Fibroblast of lung (primary cell): Measurements from ENCODE around the gene UTS2R. TPM values are rescaled to one million over a fixed set of nuclear protein-coding genes. Genes with fewer than 3 reads are reported as not detected.
"Not testable (repeated sequence)": the region's sequence is repeated elsewhere in the genome, so short reads cannot be mapped to it uniquely, and the experiment has no call there.

Experiments used
- DNase-seq, 2 donors: peaks; one replicate each; pipeline versions ENCODE4 v3.0.0 to v3.0.0-alpha.2; 2010; ENCODE audit warnings: low read depth in 2 of 2
- H2AFZ ChIP-seq: 2 replicates; pipeline ENCODE4 v1.5.1; 2012; ENCODE audit warnings: low read length, control low read depth, inconsistent platforms
- H3K27ac ChIP-seq: 2 replicates; pipeline ENCODE4 v1.5.1; 2011; ENCODE audit warnings: low read length, control low read depth; ENCODE audit not compliant: insufficient read depth
- H3K27me3 ChIP-seq: 2 replicates; pipeline ENCODE4 v1.5.1; 2011; ENCODE audit warnings: mild to moderate bottlenecking, low read length; ENCODE audit not compliant: control insufficient read depth, insufficient read depth
- H3K36me3 ChIP-seq: 2 replicates; pipeline ENCODE4 v1.5.1; 2011; ENCODE audit warnings: low read length; ENCODE audit not compliant: control insufficient read depth, insufficient read depth
- H3K4me1 ChIP-seq: 2 replicates; pipeline ENCODE4 v1.5.1; 2011; ENCODE audit warnings: low read length; ENCODE audit not compliant: control insufficient read depth, insufficient read depth; ENCODE audit errors: extremely low read depth
- H3K4me2 ChIP-seq: 2 replicates; pipeline ENCODE4 v1.5.1; 2011; ENCODE audit warnings: low read length, control low read depth; ENCODE audit not compliant: insufficient read depth; ENCODE audit errors: extremely low read depth
- H3K4me3 ChIP-seq, 4 experiments: fragments of 200-600 bp in 1 of 4; sonication (generic) in 1 of 4; replicated peaks in 1 of 4; 2 replicates each; pipeline ENCODE4 v1.5.1; 2011 to 2016; ENCODE audit warnings: low read length in 4 of 4, low read depth in 3 of 4, mild to moderate bottlenecking in 3 of 4, control low read depth in 2 of 4, inconsistent platforms in 1 of 4, mixed read lengths in 1 of 4; ENCODE audit not compliant: insufficient read depth in 1 of 4; ENCODE audit errors: control extremely low read depth in 1 of 4
- H3K79me2 ChIP-seq: 2 replicates; pipeline ENCODE4 v1.5.1; 2012; ENCODE audit warnings: mild to moderate bottlenecking, low read length, inconsistent platforms; ENCODE audit not compliant: control insufficient read depth, insufficient read depth
- H3K9ac ChIP-seq: 2 replicates; pipeline ENCODE4 v1.5.1; 2011; ENCODE audit warnings: mild to moderate bottlenecking, low read length, control low read depth; ENCODE audit not compliant: insufficient read depth
- H3K9me3 ChIP-seq: 2 replicates; pipeline ENCODE4 v1.5.1; 2012; ENCODE audit warnings: low read depth, low read length; ENCODE audit not compliant: control insufficient read depth, insufficient read depth
- H4K20me1 ChIP-seq: 2 replicates; pipeline ENCODE4 v1.5.1; 2011; ENCODE audit warnings: low read length; ENCODE audit not compliant: control insufficient read depth, insufficient read depth; ENCODE audit errors: extremely low read depth
- CTCF ChIP-seq, 2 donors: IDR thresholded peaks in 1 of 2; conservative IDR thresholded peaks in 1 of 2; 1 replicate in 1 of 2; 2 replicates in 1 of 2; pipeline ENCODE4 v1.5.1; 2011 to 2012; ENCODE audit warnings: low read length in 2 of 2, control low read depth in 1 of 2, inconsistent platforms in 1 of 2, low read depth in 1 of 2, mild to moderate bottlenecking in 1 of 2
- EZH2 ChIP-seq: IDR thresholded peaks from 2 replicates; pipeline ENCODE4 v1.5.1; 2012; ENCODE audit warnings: low read length, control low read depth, mild to moderate bottlenecking; ENCODE audit errors: missing control alignments
- polyA plus RNA-seq, 2 donors: library from polyadenylated mRNA; depleted of rRNA in 1 of 2; stranded (reverse) in 1 of 2; unstranded in 1 of 2; fragments of >200 nt; gene quantifications; 2 replicates each; pipeline ENCODE4 v1.2.1, GENCODE V29; 2011 to 2012; ENCODE audit warnings: missing spikeins in 1 of 2
- total RNA-seq: library from RNA; depleted of rRNA; stranded (reverse); fragments of >200 nt; gene quantifications from 2 replicates; pipeline ENCODE4 v1.2.1, GENCODE V29; 2014

Gene UTS2R
- total and polyA plus RNA-seq, 2 donors (not counting 1 experiment from before 2014, with no cell fraction given), result not detected

GRCh38 chr17:82345151-82345976, 26.2 kb upstream of the UTS2R start:
- Histone ChIP-seq H3K36me3 (no peaks in the 10 kb centered on the region), H2AFZ (no peak overlapping the region), H3K4me1 (no peaks in the 10 kb centered on the region), H3K4me2 (no peak overlapping the region), H3K79me2 (no peaks in the 10 kb centered on the region), H3K27me3 (peaks cover 6% of the 10 kb centered on the region), H3K9ac (no peak overlapping the region), H3K9me3 (no peaks in the 10 kb centered on the region), H4K20me1 (no peaks in the 10 kb centered on the region), H3K27ac (no peak overlapping the region), H3K4me3 (no peak overlapping the region)
- TF ChIP-seq EZH2 (no peak), CTCF (conservative IDR thresholded peaks at IDR 0.05 in 1 of 2, IDR thresholded peaks at IDR 0.05 in 1 of 2; ENCODE audit: low read depth in 1 of 2, low read length in 2 of 2) (no peak)
- no peak for DNase-seq

GRCh38 chr17:82346342-82347300, 24.9 kb upstream of the UTS2R start:
- Histone ChIP-seq H4K20me1 (no peaks in the 10 kb centered on the region), H3K4me2 (no peak overlapping the region), H3K4me1 (no peaks in the 10 kb centered on the region), H3K79me2 (no peaks in the 10 kb centered on the region), H3K9ac (no peak overlapping the region), H2AFZ (no peak overlapping the region), H3K27ac (no peak overlapping the region), H3K4me3 (no peak overlapping the region), H3K27me3 (peaks cover 6% of the 10 kb centered on the region), H3K36me3 (no peaks in the 10 kb centered on the region), H3K9me3 (no peaks in the 10 kb centered on the region)
- no peak for DNase-seq
- no peak for TF ChIP-seq CTCF (conservative IDR thresholded peaks at IDR 0.05 in 1 of 2, IDR thresholded peaks at IDR 0.05 in 1 of 2; ENCODE audit: low read depth in 1 of 2, low read length in 2 of 2)
- TF ChIP-seq EZH2, result no peak

- H3K9me3 ChIP-seq, H2AFZ ChIP-seq, H3K27ac ChIP-seq, H3K79me2 ChIP-seq, H3K36me3 ChIP-seq, H4K20me1 ChIP-seq, H3K27me3 ChIP-seq, H3K9ac ChIP-seq, DNase-seq, H3K4me2 ChIP-seq, H3K4me3 ChIP-seq, H3K4me1 ChIP-seq: not testable (repeated sequence)
These were observed 23.6 kb upstream of the UTS2R start for GRCh38 chr17:82347994-82348393.
